Measurements from ENCODE around the gene PEX19.
"Not testable (repeated sequence)": the region's sequence is repeated elsewhere in the genome, so short reads cannot be mapped to it uniquely, and the experiment has no call there.

PEX19 gene, protein sequence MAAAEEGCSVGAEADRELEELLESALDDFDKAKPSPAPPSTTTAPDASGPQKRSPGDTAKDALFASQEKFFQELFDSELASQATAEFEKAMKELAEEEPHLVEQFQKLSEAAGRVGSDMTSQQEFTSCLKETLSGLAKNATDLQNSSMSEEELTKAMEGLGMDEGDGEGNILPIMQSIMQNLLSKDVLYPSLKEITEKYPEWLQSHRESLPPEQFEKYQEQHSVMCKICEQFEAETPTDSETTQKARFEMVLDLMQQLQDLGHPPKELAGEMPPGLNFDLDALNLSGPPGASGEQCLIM

DNA sequence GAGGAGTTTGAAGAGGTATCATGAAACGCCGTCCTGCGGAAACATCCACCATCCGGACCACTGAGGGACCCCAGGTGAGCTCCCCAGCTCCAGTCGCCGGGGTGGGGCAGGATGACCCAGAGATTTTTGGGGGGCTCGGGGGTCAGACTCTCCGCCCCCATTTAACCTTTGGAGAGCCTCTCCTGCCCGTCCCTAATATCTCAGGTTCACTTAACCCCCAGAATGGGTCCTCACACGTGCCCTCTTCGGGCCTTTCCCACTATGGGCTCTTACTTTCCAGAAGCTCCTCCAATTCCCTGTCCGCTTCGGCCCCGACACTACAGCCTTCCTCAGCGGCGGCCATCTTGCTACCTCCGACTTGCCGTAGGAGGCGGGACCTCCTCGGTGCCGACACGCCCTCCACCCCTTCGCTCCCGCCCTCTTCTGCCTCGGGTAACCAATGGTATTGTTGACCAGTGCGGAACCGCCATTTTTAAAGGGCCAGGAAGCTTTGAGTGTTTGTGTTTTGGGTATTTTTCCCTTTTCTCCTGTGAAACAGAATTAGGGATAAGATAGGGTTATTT, at the start of gene PEX19:
TSS of gene PEX19 (minus strand) at position 352 of the 563 bp plus-strand sequence. CDS start at position 343, 9 bp downstream.
- peak; percentile 78 for DNase-seq (ENCODE audit: low read depth, low spot score)

DNA sequence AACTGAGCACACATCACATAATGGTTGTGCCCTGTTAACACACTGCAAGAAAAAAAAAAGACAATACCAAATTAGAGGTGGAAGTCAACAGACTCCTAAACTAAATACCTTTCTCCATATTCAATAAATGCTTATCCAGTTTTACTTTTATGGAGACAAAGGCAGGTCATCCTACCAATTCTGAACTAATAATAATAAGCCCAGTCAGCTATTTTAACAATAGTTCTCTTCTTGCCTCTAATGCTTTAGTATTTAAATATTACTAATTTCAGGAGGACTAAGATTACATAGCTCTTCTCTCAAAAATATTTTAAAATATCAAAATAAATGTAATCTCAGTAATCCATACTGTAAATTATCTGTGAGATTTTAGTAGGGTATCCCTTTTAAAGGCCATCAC, 47.6 kb upstream of the PEX19 start:
- DNase-seq (ENCODE audit: low read depth, low spot score), result no peak

DNA sequence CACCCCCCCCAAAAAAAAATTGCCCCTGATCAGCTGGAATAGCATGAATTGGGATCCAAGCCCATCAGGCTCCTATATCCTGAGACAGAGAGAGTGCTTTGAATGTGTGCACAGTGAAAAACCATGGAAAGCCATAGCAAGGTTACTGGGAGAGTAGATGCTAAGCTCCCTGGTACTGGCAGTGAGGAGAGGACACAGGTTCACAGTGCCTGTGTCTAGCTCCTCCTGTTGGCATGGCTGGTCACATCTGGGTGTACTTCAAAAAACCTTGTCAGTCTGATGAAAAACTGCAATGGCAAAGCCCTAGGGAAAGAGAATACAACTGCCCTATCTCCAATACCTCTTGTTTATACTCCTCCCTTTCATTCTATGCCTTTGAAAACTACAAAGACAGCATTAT, 45.2 kb upstream of the PEX19 start:
- DNase-seq (ENCODE audit: low read depth, low spot score), result no peak

DNA sequence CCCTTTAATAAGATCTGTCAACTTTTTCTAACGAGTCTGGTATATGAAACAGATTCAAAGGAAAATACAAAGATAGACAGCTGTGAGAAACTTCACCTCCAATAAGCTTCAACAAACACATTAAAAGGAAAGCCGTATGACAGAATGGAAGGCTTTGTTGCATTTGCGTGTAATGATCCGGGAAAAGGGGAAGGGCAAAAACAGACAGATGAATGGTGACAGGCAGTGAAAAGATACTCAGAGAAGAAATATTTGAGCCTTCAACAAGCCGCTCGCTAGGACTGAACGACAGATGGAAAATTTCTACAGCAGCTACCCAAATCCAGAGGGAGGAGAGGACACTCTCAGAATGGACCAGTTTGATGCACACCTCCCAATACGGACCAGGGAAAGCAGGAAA, 43.3 kb upstream of the PEX19 start:
- no peak for DNase-seq (ENCODE audit: low read depth, low spot score)

DNA sequence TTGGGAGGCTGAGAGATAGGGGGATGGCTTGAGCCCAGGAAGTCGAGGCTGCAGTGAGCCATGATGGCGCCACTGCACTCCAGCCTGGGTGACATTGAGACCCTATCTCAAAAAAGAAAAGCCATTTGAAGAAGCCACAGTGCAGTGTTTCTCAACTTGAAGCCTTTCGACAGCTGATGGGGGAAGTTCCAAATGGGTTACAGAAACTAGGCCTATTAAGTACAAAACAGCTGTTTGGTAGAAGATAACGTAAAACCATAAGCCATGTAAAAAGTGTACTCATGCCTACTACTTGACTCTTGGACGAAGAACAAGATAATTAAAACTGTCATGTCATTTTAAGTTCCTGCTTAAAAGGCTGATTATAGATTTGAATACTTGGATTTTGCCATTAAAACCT, 41.5 kb upstream of the PEX19 start:
- DNase-seq (ENCODE audit: low read depth, low spot score), result no peak

DNA sequence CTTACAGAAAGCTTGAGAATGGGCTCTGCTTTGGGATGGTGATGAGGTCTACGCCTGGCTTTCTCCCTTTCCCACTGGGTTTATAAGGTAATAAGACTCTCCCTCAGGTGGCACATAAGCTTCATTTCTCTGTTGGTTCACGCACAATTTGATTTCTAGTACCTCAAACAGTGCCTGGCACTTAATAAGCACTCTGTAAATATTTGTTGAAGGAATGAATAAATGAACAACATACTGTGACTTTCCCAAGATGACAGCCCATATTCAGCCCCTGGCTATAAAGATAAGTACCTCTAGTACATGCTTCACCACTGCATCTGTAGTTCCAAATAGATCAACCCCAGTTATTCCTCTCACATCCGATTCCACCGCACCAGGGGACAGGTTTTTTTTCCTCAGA, 40.3 kb upstream of the PEX19 start:
- DNase-seq (ENCODE audit: low read depth, low spot score), result no peak

DNA sequence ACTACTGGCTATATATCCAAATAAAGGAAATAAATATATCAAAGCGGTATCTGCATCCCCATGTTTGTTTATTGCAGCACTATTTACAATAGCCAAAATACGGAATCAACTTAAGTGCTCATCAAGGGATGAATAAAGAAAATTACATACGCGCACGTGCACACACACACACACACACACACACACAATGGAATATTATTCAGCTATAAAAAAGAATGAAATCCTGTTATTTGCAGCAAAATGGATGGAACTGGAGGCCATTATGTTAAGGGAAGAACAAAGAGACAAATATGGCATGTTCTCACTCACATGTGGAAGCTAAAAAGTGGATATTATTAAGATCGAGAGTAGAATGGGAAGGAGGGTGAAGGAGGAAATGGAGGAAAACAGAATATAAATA, 37.9 kb upstream of the PEX19 start:
- DNase-seq (ENCODE audit: low read depth, low spot score), result no peak

DNA sequence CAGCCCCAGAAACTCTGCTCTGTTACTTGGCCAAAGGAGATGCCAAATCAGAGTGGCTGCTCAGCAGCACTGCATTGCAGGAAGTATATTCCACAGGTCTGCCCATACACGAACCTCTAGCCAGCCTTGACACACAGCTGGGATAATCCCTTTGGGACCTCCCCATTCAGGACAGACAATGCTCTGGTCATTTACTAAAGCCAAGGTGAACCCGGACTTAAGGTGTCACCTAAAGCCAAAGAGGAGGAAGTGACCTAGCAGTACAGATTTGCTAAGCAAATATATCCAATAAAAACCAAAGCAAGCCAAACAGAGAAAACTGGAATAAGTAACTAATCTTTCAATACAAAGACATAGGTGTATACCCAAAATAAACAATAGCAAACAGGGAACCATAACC, 30.4 kb upstream of the PEX19 start:
- DNase-seq (ENCODE audit: low read depth, low spot score), result no peak

DNA sequence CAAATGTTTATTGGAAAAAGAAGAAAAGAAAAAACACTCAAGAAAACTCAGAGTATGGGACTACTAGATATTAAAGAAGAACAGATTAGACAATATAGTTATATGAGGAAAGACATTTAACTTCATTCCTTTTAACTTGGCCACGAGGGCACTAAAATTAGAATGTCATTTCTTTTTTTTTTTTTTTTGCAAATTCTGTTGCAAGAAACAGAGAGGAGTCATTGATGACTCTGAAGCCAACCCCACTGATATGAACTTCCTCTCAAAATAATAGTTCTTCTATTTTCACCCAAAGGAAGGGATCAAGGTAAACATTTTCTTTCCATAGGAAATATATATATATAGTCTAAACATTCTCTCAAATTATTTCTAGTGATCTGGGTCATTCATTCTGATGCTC, 24.6 kb upstream of the PEX19 start:
- DNase-seq (ENCODE audit: low read depth, low spot score), result no peak

DNA sequence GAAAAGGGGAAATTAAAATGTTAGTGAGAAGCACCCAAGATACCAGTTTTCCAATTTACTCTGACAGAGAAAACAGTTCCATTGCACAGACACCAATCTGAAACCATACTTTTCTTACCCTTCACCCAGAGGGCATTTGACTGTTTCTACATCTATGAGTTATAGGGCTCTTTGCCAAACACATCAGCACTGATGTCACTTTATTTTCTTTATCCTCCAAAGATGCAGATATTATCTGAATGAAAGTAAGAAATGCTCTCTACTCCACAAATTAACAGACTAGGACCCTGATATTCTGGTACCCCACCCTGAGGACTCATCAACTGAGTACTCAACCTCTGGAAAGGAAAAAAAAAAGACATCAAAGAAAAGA, 24.2 kb upstream of the PEX19 start:
- no peak for DNase-seq (ENCODE audit: low read depth, low spot score)

DNA sequence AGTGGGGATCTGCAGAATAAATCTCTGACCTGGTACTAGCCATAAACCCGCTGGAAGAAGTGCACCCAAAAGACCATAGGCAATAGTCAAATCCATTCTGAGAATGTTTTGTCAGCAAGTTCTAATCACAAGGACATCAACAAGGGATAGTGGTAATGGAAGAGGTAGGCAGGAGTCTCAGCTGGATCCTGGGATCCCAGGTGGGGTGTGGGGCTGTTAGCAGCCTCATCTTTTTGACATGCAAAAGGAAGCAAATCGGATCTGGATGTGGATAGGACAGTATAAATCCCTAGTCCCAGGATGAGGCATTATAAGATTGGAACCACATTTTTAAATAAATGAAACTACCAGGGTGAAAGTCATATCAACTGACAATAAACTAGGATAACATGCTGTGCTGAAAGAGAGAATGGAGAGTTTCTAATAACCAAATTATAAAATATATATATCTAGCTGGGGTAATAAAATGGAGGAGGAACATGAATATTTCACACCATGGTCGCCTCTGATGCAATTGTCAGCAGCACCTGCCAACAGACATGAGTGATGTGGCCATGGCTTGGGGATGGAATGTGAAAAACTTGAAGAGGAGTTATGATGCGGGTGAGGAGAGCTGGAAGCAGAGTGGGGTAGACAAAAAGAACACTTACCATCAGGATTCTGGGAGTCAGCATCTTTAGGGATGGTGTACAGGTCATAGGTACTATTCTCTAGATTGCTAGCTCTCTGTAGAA, 23.7 kb upstream of the PEX19 start:
- DNase-seq (ENCODE audit: low read depth, low spot score), result no peak

DNA sequence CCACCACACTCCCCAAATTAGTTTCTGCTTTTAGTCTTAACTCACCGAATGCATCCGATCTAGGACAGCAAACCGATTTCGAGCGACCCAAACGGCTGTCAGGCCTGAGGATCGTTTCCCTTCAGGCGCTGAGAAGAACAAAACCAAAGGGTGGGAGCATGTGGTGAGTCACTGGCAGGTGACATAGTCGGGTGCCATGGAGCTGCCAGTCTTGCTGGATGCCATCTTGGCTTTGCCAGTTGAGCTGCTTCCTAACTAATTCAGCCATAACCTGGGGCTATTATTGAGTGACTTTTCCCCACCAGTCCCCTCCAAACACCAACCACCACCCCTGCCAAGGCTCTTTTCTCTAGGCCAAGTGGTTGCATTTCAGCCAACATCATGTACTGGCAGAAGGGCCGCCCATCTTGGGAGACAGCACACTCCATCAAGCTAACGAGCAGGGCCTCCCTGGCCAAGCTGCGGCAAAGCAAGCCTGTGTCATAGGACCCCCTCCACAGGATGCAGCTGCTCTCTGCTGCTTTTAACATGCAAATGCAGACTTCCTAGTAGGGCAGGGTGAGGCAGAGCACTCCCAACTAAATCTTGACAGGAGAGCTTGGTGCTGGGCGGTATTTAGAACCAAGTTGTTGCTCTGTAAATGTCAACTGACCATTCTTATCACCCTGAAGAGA, 22.3 kb upstream of the PEX19 start:
- DNase-seq (ENCODE audit: low read depth, low spot score), result no peak

DNA sequence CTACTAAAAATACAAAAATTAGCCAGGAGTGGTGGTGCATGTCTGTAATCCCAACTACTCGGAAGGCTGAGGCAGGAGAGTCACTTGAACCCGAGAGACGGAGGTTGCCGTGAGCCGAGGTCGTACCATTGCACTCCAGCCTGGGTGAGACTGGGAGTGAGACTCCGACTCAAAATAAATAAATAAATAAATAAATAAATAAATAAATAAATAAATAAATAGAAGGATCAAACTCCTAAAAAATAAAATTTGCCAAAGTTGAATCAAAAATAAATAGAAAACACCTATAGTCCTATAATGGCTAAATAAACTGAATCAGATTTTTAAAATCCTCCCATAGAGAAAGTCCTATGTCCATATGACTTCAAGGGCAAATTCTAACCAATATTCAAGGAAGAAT, 15.2 kb upstream of the PEX19 start:
- no peak for DNase-seq (ENCODE audit: low read depth, low spot score)

DNA sequence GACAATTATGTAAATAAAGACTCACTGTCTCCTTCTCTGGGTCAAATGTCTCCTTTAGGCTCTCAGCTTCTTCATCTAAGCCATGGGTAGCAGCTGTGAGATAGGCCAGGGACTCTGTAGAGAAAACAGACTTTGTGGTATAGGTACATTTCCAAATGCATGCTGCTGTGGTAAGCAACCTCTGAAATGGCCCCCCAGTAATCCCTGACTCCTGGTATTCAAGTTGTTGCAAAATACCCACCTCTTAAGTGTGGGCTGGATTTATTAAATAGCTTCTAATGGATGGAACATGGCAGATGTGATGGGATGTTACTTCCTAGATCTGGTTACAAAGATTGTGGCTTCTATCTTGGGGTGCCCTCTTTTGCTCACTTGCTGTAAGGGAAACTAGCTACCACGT, 11.1 kb upstream of the PEX19 start:
- no peak for DNase-seq (ENCODE audit: low read depth, low spot score)

DNA sequence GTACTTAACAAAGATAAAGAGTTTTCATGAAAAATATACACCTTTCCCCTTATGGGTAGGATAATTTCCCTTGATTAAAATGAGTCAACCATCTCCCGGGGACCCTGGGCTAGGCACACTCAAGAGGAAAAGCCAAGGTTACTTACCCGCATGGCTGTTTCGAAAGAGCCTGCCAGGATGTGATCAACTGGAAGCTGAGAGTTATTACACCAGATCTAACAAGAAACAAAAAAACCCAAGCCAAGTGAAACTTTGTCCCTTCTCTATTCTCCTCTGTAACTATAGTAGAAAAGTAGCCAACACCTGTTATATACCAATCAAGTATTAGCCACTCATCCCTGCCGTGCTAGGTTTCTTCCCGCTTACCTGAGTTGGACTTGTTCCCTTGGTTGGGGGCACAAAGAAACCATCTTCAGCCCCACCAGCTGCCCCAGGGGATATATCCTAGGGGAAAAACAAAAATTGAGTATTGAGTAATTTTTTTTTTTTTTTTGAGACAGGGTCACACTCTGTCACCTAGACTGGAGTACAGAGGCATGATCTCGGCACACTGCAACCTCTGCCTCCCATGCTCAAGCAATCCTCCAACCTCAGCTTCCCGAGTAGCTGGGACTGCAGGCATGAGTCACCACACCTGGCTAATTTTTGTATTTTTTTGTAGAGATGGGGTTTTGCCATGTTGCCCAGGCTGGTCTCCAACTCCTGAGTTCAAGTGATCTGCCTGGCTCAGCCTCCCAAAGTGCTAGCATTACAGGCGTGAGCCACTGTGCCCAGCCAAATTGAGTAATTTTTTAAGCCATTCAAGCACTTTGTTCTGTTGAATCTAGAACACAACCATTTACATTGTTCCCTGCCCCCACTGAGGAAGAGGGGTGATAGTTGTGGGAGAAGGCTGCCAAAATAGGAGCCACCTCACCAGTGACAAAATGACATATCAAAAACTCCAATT, 8.4 kb upstream of the PEX19 start:
- DNase-seq (ENCODE audit: low read depth, low spot score), result no peak

DNA sequence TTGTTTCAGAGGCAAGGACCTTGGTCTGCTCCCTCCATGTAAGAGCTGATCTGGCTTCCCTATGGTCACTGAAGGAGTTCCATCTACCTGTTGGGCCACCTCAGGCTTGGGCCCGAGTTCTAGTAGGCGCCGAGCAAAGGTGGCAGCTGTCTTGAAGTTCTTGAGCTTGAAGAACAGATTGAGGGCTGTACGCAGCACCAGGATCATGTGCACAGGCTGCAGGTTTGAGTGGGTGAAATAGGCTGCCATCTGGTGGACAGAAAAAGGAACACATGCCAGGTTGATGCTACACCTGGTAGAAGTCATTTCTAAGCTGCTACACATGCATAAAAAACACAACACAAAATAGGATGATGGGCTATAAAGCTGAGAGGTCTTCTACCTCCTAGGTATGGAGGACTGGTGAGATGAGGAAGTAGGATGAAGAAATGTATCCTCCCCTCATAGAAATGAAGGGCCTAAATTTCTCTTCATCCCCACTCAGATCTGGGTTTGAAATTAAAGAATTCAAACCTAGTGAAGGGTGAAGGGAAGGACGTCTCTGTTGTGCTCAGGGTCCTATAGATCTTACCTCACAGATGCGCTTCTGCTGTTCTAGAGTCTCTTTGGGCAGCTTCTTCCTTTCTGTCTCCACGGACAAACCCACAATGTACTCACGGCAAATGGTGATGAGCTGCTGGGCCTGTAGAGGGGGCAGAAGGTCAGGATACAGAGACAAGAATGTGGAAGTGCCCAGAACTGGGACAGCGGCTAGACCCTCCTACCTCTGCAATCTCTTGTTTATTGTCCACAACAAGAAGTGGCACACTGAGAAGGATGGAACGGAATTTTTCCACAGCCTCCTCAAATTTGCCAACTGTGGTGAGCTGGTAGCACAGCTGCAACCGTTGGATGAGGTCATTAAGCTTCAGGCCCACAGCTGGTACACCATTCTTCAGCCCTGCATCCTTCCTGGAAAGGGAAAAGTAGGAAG, 6.6 kb upstream of the PEX19 start:
- peak; percentile 25 for DNase-seq (ENCODE audit: low read depth, low spot score)

DNA sequence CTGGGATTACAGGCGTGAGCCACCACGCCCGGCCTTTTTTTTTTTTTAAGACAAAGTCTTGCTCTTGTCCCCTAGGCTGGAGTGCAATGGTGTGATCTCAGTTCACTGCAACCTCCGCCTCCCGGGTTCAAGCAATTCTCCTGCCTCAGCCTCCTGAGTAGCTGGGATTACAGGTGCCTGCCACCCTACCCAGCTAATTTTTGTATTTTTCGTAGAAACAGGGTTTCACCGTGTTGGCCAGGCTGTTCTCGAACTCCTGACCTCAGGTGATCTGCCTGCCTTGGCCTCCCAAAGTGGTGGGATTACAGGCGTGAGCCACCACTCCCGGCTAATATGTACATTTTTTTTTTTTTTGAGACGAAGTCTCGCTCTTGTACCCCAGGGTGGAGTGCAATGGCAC, 2.8 kb upstream of the PEX19 start:
- not testable (repeated sequence) for DNase-seq (ENCODE audit: low read depth, low spot score)

DNA sequence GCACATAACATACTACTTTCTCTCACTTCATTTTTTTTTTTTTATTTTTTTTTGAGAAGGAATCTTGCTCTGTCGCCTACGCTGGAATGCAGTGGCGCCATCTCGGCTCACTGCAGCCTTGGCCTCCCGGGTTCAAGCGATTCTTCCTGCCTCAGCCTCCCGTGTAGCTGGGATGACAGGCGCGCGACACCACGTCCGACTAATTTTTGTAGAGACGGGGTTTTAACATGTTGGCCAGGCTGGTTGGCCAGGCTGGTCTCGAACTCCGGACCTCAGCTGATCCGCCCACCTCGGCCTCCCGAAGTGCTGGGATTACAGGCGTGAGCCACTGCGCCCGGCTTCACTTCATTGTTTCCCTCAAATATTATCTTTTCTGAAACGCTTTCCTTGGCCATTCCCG, 573 bp upstream of the PEX19 start:
- DNase-seq (ENCODE audit: low read depth, low spot score), result no peak

DNA sequence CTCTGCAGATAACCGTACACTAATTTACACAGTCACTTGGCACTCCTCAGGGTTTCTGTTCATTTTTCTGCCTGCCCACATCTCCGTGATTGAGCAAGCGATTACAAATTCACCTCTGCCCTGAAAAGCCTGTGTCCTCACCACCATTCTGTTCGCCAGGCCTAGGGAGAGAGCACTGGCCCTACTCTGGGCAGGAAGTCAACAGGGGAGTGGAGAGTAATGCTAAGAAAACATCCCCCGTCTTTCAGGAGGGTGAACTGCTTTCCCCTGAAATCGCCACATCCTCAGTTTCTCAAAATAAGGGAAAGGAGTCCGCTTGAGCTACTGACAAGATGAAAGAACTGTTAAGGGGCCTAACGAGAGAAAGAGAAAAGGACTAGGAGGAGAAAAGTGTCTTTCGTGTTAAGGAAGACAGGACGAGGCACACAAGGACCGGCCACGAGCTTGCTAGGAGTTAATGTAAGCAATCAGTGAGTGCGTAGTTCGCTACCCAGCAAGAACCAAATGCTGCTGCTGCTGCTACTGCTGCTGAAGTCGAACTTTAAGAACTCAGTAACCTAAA, 632 bp downstream of the PEX19 start:
- DNase-seq (ENCODE audit: low read depth, low spot score), result no peak

DNA sequence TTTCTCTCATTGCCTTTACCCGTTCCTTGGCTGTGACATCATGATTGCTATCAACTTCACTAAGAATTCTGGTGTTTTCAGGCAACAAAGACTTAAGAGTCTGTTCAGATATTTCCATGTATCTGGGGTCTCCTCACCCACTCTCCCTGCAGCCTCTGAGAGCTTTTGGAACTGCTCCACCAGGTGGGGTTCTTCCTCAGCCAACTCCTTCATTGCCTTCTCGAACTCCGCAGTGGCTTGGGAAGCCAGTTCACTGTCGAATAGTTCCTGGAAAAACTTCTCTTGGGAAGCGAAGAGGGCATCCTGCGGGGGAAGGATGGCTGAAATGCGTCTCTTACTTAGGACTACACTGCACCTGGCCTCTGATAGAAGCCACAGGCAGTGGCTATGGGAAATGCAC, 2.1 kb downstream of the PEX19 start:
- no peak for DNase-seq (ENCODE audit: low read depth, low spot score)
